SK-N-SH treated with all-trans-retinoic acid at 6 μM for 48 hours (cell line): ENCODE measurements around the gene CEACAM21.

Source experiments
- ATAC-seq: fragments of 200-7000 bp; cut with Tn5 transposase; 3 replicates; pipeline ENCODE4 v1.9.1; 2020; ENCODE audit warnings: mild to moderate bottlenecking, moderate library complexity
- ARNTL ChIP-seq: fragments of 450-650 bp; formaldehyde crosslinking; IDR thresholded peaks from 2 replicates; pipeline ENCODE4 v1.5.0; 2020; ENCODE audit warnings: low read depth, mild to moderate bottlenecking, moderate library complexity, borderline replicate concordance
- BACH2 ChIP-seq: fragments of 250-450 bp; sonication (Bioruptor Pico); IDR thresholded peaks from 2 replicates; pipeline ENCODE4 v1.9.0; 2021; ENCODE audit warnings: mild to moderate bottlenecking, borderline replicate concordance
- CSDC2 ChIP-seq: fragments of 250-450 bp; sonication (Bioruptor Pico); IDR thresholded peaks from 2 replicates; pipeline ENCODE4 v1.5.0; 2020; ENCODE audit warnings: mild to moderate bottlenecking, moderate library complexity
- ESRRG ChIP-seq: fragments of 250-450 bp; sonication (Bioruptor Pico); IDR thresholded peaks from 2 replicates; pipeline ENCODE4 v1.6.1; 2021; ENCODE audit warnings: mild to moderate bottlenecking
- GLIS3 ChIP-seq: fragments of 250-450 bp; sonication (Bioruptor Pico); IDR thresholded peaks from 2 replicates; pipeline ENCODE4 v1.5.0; 2020; ENCODE audit warnings: mild to moderate bottlenecking, moderate library complexity
- ISL1 ChIP-seq: fragments of 250-450 bp; sonication (Bioruptor Pico); IDR thresholded peaks from 2 replicates; pipeline ENCODE4 v2.1.2; 2022; ENCODE audit warnings: mild to moderate bottlenecking, moderate library complexity
- OSR1 ChIP-seq: fragments of 250-450 bp; sonication (Bioruptor Pico); IDR thresholded peaks from 2 replicates; pipeline ENCODE4 v1.8.0; 2022; ENCODE audit warnings: moderate library complexity, mild to moderate bottlenecking, inconsistent platforms
- PPARA ChIP-seq: fragments of 250-450 bp; sonication (Bioruptor Pico); IDR thresholded peaks from 2 replicates; pipeline ENCODE4 v1.5.0; 2020; ENCODE audit warnings: mild to moderate bottlenecking, borderline replicate concordance
- RARB ChIP-seq: fragments of 250-450 bp; sonication (Bioruptor Pico); IDR thresholded peaks from 2 replicates; pipeline ENCODE4 v1.8.0; 2021; ENCODE audit warnings: mild to moderate bottlenecking, moderate library complexity
- SNAI2 ChIP-seq: fragments of 250-450 bp; sonication (Bioruptor Pico); IDR thresholded peaks from 2 replicates; pipeline ENCODE4 v1.5.0; 2020; ENCODE audit warnings: mild to moderate bottlenecking, moderate library complexity
- TOX ChIP-seq: fragments of 250-450 bp; sonication (Bioruptor Pico); IDR thresholded peaks from 2 replicates; pipeline ENCODE4 v1.8.0; 2021; ENCODE audit warnings: mild to moderate bottlenecking, moderate library complexity, borderline replicate concordance
- ZFP3 ChIP-seq: fragments of 250-450 bp; sonication (Bioruptor Pico); IDR thresholded peaks from 2 replicates; pipeline ENCODE4 v1.5.0; 2020; ENCODE audit warnings: mild to moderate bottlenecking, moderate library complexity
- ZFP30 ChIP-seq: fragments of 450-650 bp; formaldehyde crosslinking; IDR thresholded peaks from 2 replicates; pipeline ENCODE4 v1.5.0; 2022; ENCODE audit warnings: mild to moderate bottlenecking, moderate library complexity
- ZNF565 ChIP-seq: fragments of 450-650 bp; formaldehyde crosslinking; conservative IDR thresholded peaks from 2 replicates; pipeline ENCODE4 v1.5.0; 2020; ENCODE audit warnings: low read depth, mild to moderate bottlenecking, moderate library complexity
- ZNF8 ChIP-seq: fragments of 450-650 bp; formaldehyde crosslinking; IDR thresholded peaks from 2 replicates; pipeline ENCODE4 v1.5.0; 2020; ENCODE audit warnings: mild to moderate bottlenecking, moderate library complexity
- TF ChIP-seq, protein P1 (sequence below): fragments of 250-450 bp; sonication (Bioruptor Pico); IDR thresholded peaks from 2 replicates; pipeline ENCODE4 v1.5.0; 2020; ENCODE audit warnings: mild to moderate bottlenecking, moderate library complexity
- TF ChIP-seq, protein P2 (sequence below): fragments of 250-450 bp; sonication (Bioruptor Pico); IDR thresholded peaks from 2 replicates; pipeline ENCODE4 v1.5.1; 2021; ENCODE audit warnings: mild to moderate bottlenecking, moderate library complexity
- TF ChIP-seq, protein P3 (sequence below): fragments of 250-450 bp; sonication (Bioruptor Pico); IDR thresholded peaks from 2 replicates; pipeline ENCODE4 v1.5.1; 2020; ENCODE audit warnings: low read depth, mild to moderate bottlenecking, moderate library complexity
- TF ChIP-seq, protein P4 (sequence below): fragments of 250-450 bp; sonication (Bioruptor Pico); IDR thresholded peaks from 2 replicates; pipeline ENCODE4 v1.8.0; 2020; ENCODE audit warnings: mild to moderate bottlenecking, moderate library complexity, borderline replicate concordance
- TF ChIP-seq, protein P5 (sequence below): fragments of 250-450 bp; sonication (Bioruptor Pico); IDR thresholded peaks from 2 replicates; pipeline ENCODE4 v1.8.0; 2021; ENCODE audit warnings: low read depth, mild to moderate bottlenecking, moderate library complexity, borderline replicate concordance

The CEACAM21 gene

DNA sequence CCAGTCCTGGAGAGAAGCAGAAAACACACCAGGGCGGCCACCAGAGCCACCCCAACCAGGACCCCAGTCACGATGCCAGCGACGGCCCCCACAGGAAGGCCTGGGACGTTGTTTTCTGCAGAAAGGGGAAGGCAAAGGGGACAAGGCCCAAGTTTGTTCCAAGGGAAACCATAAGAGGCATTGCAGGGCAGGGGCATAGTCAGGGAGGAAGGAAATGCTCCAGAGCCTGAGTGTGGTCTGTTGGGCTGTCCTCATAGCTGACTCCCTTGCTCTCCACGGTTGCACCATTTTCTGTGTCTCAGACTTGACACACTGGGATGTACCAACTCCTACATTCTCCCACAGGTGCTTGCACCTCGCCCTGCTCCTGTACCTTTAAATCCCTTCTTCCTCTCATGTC lies 45.7 kb downstream of the CEACAM21 start (continued):
- no peak for TF ChIP-seq ZNF565 (CRISPR knock-in tag)
- TF ChIP-seq RARB (CRISPR knock-in tag), result no peak
- TF ChIP-seq, protein P1, sequence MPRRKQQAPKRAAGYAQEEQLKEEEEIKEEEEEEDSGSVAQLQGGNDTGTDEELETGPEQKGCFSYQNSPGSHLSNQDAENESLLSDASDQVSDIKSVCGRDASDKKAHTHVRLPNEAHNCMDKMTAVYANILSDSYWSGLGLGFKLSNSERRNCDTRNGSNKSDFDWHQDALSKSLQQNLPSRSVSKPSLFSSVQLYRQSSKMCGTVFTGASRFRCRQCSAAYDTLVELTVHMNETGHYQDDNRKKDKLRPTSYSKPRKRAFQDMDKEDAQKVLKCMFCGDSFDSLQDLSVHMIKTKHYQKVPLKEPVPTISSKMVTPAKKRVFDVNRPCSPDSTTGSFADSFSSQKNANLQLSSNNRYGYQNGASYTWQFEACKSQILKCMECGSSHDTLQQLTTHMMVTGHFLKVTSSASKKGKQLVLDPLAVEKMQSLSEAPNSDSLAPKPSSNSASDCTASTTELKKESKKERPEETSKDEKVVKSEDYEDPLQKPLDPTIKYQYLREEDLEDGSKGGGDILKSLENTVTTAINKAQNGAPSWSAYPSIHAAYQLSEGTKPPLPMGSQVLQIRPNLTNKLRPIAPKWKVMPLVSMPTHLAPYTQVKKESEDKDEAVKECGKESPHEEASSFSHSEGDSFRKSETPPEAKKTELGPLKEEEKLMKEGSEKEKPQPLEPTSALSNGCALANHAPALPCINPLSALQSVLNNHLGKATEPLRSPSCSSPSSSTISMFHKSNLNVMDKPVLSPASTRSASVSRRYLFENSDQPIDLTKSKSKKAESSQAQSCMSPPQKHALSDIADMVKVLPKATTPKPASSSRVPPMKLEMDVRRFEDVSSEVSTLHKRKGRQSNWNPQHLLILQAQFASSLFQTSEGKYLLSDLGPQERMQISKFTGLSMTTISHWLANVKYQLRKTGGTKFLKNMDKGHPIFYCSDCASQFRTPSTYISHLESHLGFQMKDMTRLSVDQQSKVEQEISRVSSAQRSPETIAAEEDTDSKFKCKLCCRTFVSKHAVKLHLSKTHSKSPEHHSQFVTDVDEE (CRISPR knock-in tag), result no peak
- TF ChIP-seq ISL1 (CRISPR knock-in tag), result no peak
- TF ChIP-seq ARNTL (CRISPR knock-in tag), result no peak
- no peak for TF ChIP-seq ZFP3 (CRISPR knock-in tag)
- TF ChIP-seq BACH2 (CRISPR knock-in tag), result no peak
- no peak for TF ChIP-seq ZNF8 (CRISPR knock-in tag)
- TF ChIP-seq OSR1, result no peak
- TF ChIP-seq, protein P2, sequence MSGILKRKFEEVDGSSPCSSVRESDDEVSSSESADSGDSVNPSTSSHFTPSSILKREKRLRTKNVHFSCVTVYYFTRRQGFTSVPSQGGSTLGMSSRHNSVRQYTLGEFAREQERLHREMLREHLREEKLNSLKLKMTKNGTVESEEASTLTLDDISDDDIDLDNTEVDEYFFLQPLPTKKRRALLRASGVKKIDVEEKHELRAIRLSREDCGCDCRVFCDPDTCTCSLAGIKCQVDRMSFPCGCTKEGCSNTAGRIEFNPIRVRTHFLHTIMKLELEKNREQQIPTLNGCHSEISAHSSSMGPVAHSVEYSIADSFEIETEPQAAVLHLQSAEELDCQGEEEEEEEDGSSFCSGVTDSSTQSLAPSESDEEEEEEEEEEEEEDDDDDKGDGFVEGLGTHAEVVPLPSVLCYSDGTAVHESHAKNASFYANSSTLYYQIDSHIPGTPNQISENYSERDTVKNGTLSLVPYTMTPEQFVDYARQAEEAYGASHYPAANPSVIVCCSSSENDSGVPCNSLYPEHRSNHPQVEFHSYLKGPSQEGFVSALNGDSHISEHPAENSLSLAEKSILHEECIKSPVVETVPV (CRISPR knock-in tag), result no peak

DNA sequence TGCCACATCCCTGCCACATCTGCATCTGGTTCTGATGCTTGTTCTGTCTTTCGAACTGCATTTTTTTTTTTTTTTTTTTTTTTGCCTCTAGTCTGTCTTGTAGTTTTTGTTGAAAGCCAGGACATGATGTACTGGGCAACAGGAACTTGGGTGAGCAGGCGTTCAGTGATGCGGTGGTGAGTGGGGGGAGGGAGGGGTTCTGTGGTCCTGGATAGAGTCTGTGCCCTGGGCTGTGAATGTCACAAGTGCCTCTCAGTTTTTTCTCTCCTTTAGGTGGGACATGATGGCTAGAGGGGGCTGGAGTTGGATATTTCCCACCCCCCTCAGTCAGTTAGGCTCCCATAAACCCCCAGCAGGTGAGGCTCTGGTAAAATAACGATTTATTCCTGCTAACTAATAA lies 47.4 kb downstream of the CEACAM21 start:
- TF ChIP-seq, protein P3, sequence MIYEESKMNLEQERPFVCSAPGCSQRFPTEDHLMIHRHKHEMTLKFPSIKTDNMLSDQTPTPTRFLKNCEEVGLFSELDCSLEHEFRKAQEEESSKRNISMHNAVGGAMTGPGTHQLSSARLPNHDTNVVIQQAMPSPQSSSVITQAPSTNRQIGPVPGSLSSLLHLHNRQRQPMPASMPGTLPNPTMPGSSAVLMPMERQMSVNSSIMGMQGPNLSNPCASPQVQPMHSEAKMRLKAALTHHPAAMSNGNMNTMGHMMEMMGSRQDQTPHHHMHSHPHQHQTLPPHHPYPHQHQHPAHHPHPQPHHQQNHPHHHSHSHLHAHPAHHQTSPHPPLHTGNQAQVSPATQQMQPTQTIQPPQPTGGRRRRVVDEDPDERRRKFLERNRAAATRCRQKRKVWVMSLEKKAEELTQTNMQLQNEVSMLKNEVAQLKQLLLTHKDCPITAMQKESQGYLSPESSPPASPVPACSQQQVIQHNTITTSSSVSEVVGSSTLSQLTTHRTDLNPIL (CRISPR knock-in tag), result no peak
- TF ChIP-seq OSR1 (no peak), ZFP3 (CRISPR knock-in tag) (no peak), RARB (CRISPR knock-in tag) (no peak), ZNF8 (CRISPR knock-in tag) (no peak), TOX (CRISPR knock-in tag) (no peak), SNAI2 (CRISPR knock-in tag) (no peak), ZFP30 (CRISPR knock-in tag) (no peak), GLIS3 (no peak), ZNF565 (CRISPR knock-in tag) (no peak), PPARA (CRISPR knock-in tag) (no peak), ESRRG (CRISPR knock-in tag) (no peak), ARNTL (CRISPR knock-in tag) (no peak)
- TF ChIP-seq, protein P2 (CRISPR knock-in tag), result no peak
- no peak for ATAC-seq

DNA sequence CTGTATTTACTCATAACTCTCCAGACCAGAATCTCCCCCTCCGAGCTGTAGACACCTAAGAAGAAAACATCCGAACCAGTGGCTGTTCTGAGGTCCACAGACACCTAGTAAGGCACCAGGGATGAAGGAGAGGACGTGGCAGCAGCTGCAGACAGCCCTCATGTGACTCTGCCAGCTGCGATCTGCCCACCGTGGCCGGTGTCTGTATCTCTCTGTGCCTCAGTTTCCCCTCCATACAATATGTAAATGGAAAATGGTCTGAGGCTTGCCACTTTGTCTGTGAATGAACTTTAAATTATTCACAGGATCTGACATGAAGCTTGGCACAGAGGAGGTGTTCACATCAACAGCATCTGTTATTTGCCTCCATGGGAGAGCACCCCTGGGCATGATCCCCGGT lies 48.5 kb downstream of the CEACAM21 start:
- ATAC-seq, result no peak
- TF ChIP-seq, protein P4, sequence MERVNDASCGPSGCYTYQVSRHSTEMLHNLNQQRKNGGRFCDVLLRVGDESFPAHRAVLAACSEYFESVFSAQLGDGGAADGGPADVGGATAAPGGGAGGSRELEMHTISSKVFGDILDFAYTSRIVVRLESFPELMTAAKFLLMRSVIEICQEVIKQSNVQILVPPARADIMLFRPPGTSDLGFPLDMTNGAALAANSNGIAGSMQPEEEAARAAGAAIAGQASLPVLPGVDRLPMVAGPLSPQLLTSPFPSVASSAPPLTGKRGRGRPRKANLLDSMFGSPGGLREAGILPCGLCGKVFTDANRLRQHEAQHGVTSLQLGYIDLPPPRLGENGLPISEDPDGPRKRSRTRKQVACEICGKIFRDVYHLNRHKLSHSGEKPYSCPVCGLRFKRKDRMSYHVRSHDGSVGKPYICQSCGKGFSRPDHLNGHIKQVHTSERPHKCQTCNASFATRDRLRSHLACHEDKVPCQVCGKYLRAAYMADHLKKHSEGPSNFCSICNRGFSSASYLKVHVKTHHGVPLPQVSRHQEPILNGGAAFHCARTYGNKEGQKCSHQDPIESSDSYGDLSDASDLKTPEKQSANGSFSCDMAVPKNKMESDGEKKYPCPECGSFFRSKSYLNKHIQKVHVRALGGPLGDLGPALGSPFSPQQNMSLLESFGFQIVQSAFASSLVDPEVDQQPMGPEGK (CRISPR knock-in tag), result no peak
- TF ChIP-seq, protein P3 (CRISPR knock-in tag), result no peak
- TF ChIP-seq GLIS3 (no peak), PPARA (CRISPR knock-in tag) (no peak), ZNF565 (CRISPR knock-in tag) (no peak), ZFP3 (CRISPR knock-in tag) (no peak), SNAI2 (CRISPR knock-in tag) (no peak), OSR1 (no peak), ZNF8 (CRISPR knock-in tag) (no peak), BACH2 (CRISPR knock-in tag) (no peak), CSDC2 (CRISPR knock-in tag) (no peak)
- TF ChIP-seq, protein P2 (CRISPR knock-in tag), result no peak
- TF ChIP-seq, protein P5, sequence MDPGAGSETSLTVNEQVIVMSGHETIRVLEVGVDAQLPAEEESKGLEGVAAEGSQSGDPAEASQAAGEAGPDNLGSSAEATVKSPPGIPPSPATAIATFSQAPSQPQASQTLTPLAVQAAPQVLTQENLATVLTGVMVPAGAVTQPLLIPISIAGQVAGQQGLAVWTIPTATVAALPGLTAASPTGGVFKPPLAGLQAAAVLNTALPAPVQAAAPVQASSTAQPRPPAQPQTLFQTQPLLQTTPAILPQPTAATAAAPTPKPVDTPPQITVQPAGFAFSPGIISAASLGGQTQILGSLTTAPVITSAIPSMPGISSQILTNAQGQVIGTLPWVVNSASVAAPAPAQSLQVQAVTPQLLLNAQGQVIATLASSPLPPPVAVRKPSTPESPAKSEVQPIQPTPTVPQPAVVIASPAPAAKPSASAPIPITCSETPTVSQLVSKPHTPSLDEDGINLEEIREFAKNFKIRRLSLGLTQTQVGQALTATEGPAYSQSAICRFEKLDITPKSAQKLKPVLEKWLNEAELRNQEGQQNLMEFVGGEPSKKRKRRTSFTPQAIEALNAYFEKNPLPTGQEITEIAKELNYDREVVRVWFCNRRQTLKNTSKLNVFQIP (CRISPR knock-in tag), result no peak
